Endothelial cell (in vitro differentiated cells): Measurements from ENCODE around the gene ATP10B. TPM values are rescaled to one million over a fixed set of nuclear protein-coding genes. Genes with fewer than 3 reads are reported as not detected.

Experiments
- DNase-seq: peaks from one replicate; pipeline ENCODE4 v3.0.0; 2021; ENCODE audit warnings: low spot score
- H3K27ac Mint-ChIP-seq: one replicate; pipeline ENCODE4 v1.8.0; 2021; ENCODE audit warnings: mixed read lengths, inconsistent platforms; ENCODE audit not compliant: unreplicated experiment
- H3K27me3 Mint-ChIP-seq: one replicate; pipeline ENCODE4 v1.8.0; 2021; ENCODE audit warnings: mild to moderate bottlenecking, moderate library complexity, mixed read lengths, inconsistent platforms; ENCODE audit not compliant: unreplicated experiment
- H3K36me3 Mint-ChIP-seq: one replicate; pipeline ENCODE4 v1.8.0; 2021; ENCODE audit warnings: mild to moderate bottlenecking, low read depth, mixed read lengths, inconsistent platforms; ENCODE audit not compliant: unreplicated experiment
- H3K4me1 Mint-ChIP-seq: one replicate; pipeline ENCODE4 v1.8.0; 2021; ENCODE audit warnings: mild to moderate bottlenecking, mixed read lengths, inconsistent platforms; ENCODE audit not compliant: unreplicated experiment
- H3K4me3 Mint-ChIP-seq: one replicate; pipeline ENCODE4 v1.8.0; 2021; ENCODE audit warnings: mild to moderate bottlenecking, mixed read lengths, inconsistent platforms; ENCODE audit not compliant: unreplicated experiment
- H3K9me3 Mint-ChIP-seq: one replicate; pipeline ENCODE4 v1.8.0; 2021; ENCODE audit warnings: mixed read lengths, inconsistent platforms; ENCODE audit not compliant: unreplicated experiment
- total RNA-seq: library from RNA; stranded (reverse); fragmentation: NEBNext Ultra II Directional; extraction: Animal tissue kit (Norgen Biotek cat#: 25700); gene quantifications from one replicate; pipeline ENCODE4 v1.2.1, GENCODE V29; 2021; ENCODE audit not compliant: unreplicated experiment
- TF ChIP-seq, protein P1 (sequence below): fragments of 200-600 bp; sonication (generic); IDR thresholded peaks from one replicate; pipeline ENCODE4 v1.5.0; 2021; ENCODE audit warnings: antibody characterized with exemption; ENCODE audit not compliant: unreplicated experiment

ATP10B gene
- total RNA-seq, 1 donor from 2014 or later = not detected

DNA sequence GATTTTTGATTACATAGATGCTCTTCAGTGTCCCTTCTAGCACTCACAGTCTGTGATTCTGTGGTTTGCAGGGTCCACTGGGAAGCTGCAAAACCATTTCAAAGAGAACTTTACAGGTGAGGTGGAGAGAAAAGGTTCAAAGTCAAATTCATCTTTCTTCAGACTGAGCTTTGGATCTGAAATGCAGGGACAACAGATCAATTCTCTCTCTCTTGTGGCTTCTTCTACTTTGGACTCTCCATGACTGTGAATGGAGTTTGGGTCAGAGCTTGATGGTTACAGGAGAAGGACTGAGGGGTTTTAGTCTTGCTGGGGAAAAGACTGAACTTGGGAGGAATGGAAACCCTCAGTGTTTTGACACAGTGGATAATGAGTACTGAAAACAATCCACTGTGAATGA is 338.5 kb downstream of the ATP10B start:
- no peaks in the 10 kb centered on the region for H3K4me1 Mint-ChIP-seq
- peaks cover 4% of the 10 kb centered on the region for H3K27me3 Mint-ChIP-seq
- H3K9me3 Mint-ChIP-seq = no peaks in the 10 kb centered on the region
- no peak for DNase-seq
- no peak overlapping the region for H3K27ac Mint-ChIP-seq
- H3K4me3 Mint-ChIP-seq = no peak overlapping the region
- no peaks in the 10 kb centered on the region for H3K36me3 Mint-ChIP-seq
- TF ChIP-seq, protein P1, sequence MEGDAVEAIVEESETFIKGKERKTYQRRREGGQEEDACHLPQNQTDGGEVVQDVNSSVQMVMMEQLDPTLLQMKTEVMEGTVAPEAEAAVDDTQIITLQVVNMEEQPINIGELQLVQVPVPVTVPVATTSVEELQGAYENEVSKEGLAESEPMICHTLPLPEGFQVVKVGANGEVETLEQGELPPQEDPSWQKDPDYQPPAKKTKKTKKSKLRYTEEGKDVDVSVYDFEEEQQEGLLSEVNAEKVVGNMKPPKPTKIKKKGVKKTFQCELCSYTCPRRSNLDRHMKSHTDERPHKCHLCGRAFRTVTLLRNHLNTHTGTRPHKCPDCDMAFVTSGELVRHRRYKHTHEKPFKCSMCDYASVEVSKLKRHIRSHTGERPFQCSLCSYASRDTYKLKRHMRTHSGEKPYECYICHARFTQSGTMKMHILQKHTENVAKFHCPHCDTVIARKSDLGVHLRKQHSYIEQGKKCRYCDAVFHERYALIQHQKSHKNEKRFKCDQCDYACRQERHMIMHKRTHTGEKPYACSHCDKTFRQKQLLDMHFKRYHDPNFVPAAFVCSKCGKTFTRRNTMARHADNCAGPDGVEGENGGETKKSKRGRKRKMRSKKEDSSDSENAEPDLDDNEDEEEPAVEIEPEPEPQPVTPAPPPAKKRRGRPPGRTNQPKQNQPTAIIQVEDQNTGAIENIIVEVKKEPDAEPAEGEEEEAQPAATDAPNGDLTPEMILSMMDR = no peak
